T-cell (primary cell): Measurements from ENCODE around the gene CDK5R2. TPM values are rescaled to one million over a fixed set of nuclear protein-coding genes. Genes with fewer than 3 reads are reported as not detected.

Experiments used
- ATAC-seq, 4 experiments: fragments of 200-7000 bp in 3 of 4; fragments of 150-1000 bp in 1 of 4; cut with Tn5 transposase; replicated peaks in 1 of 4; 1 replicate in 3 of 4; 2 replicates in 1 of 4; pipeline ENCODE4 v1.10.0; 2021; ENCODE audit warnings: moderate library complexity in 3 of 4, mild to moderate bottlenecking in 2 of 4, moderate number of reproducible peaks in 1 of 4
- CTCF ChIA-PET, 2 donors: fragments of 300-600 bp; sonication (Branson Sonifier 250); formaldehyde crosslinking; loops; one replicate each; lab custom pipeline; 2022; ENCODE audit warnings: antibody characterized with exemption in 2 of 2; lab: Charles Lee
- POLR2A ChIA-PET, 2 donors: fragments of 300-600 bp; sonication (Branson Sonifier 250); formaldehyde crosslinking; loops; one replicate each; lab custom pipeline; 2022; ENCODE audit warnings: antibody characterized with exemption in 2 of 2; lab: Charles Lee
- DNase-seq, 35 experiments: peaks; one replicate each; pipeline versions ENCODE4 v3.0.0 to v3.0.0-alpha.2; 2013 to 2023
- H3K27ac ChIP-seq: one replicate; pipeline ENCODE4 v1.5.1; 2013; ENCODE audit warnings: low read length
- H3K27me3 ChIP-seq, 2 experiments: replicated peaks in 1 of 2; 1 replicate in 1 of 2; 2 replicates in 1 of 2; pipeline versions ENCODE4 v1.6.1 to v1.7.0; 2013; ENCODE audit warnings: low read length in 1 of 2, mixed read lengths in 1 of 2; ENCODE audit not compliant: control insufficient read depth in 2 of 2, insufficient read depth in 2 of 2; ENCODE audit errors: extremely low read depth in 1 of 2
- H3K36me3 ChIP-seq, 2 donors: 1 replicate in 1 of 2; 2 replicates in 1 of 2; pipeline versions ENCODE4 v1.6.1 to v1.7.0; 2013; ENCODE audit warnings: low read length in 1 of 2; ENCODE audit not compliant: control insufficient read depth in 2 of 2, insufficient read depth in 1 of 2; ENCODE audit errors: extremely low read depth in 1 of 2
- H3K4me1 ChIP-seq, 2 experiments: 1 replicate in 1 of 2; 2 replicates in 1 of 2; pipeline versions ENCODE4 v1.6.1 to v1.7.0; 2013; ENCODE audit warnings: low read length in 2 of 2, mixed read lengths in 1 of 2; ENCODE audit not compliant: insufficient read depth in 2 of 2, control insufficient read depth in 1 of 2; ENCODE audit errors: extremely low read depth in 1 of 2
- H3K4me3 ChIP-seq, 2 donors: 1 replicate in 1 of 2; 2 replicates in 1 of 2; pipeline versions ENCODE4 v1.5.1 to v1.7.0; 2013; ENCODE audit warnings: mild to moderate bottlenecking in 2 of 2, low read length in 1 of 2, moderate library complexity in 1 of 2; ENCODE audit not compliant: control insufficient read depth in 1 of 2; ENCODE audit errors: extremely low read depth in 1 of 2
- H3K9me3 ChIP-seq: 2 replicates; pipeline ENCODE4 v1.7.0; 2013
- H3K27ac Mint-ChIP-seq, 2 donors: one replicate each; pipeline ENCODE4 v1.8.0; 2020 to 2021; ENCODE audit warnings: mild to moderate bottlenecking in 2 of 2, mixed read lengths in 2 of 2
- H3K27me3 Mint-ChIP-seq, 2 donors: one replicate each; pipeline ENCODE4 v1.8.0; 2021 to 2022; ENCODE audit warnings: mixed read lengths in 2 of 2
- H3K36me3 Mint-ChIP-seq: one replicate; pipeline ENCODE4 v1.8.0; 2021; ENCODE audit warnings: mixed read lengths
- H3K4me1 Mint-ChIP-seq, 3 donors: one replicate each; pipeline ENCODE4 v1.8.0; 2020 to 2022; ENCODE audit warnings: mixed read lengths in 3 of 3, mild to moderate bottlenecking in 1 of 3
- H3K4me3 Mint-ChIP-seq, 3 donors: one replicate each; pipeline ENCODE4 v1.8.0; 2020 to 2022; ENCODE audit warnings: mild to moderate bottlenecking in 3 of 3, mixed read lengths in 3 of 3, moderate library complexity in 3 of 3
- H3K9me3 Mint-ChIP-seq, 3 donors: one replicate each; pipeline ENCODE4 v1.8.0; 2020 to 2022; ENCODE audit warnings: mixed read lengths in 3 of 3
- WGBS: methylation state at CpG from one replicate; pipeline ENCODE4 v1.1.5; 2013; ENCODE audit warnings: missing lambda C conversion rate; ENCODE audit not compliant: insufficient coverage; 5-methylcytosine and 5-hydroxymethylcytosine counted together
- total RNA-seq, 35 experiments: library from RNA in 6 of 35; stranded (reverse) in 6 of 35; fragments of 120-200 nt in 1 of 35; gene quantifications; one replicate each; pipeline versions ENCODE4 v1.2.1 to v1.2.4 and lab custom pipeline; 2013 to 2026

CDK5R2 gene
- total RNA-seq, 5 donors from 2014 or later (not counting 1 experiment from before 2014, with no cell fraction given), result not detected

DNA sequence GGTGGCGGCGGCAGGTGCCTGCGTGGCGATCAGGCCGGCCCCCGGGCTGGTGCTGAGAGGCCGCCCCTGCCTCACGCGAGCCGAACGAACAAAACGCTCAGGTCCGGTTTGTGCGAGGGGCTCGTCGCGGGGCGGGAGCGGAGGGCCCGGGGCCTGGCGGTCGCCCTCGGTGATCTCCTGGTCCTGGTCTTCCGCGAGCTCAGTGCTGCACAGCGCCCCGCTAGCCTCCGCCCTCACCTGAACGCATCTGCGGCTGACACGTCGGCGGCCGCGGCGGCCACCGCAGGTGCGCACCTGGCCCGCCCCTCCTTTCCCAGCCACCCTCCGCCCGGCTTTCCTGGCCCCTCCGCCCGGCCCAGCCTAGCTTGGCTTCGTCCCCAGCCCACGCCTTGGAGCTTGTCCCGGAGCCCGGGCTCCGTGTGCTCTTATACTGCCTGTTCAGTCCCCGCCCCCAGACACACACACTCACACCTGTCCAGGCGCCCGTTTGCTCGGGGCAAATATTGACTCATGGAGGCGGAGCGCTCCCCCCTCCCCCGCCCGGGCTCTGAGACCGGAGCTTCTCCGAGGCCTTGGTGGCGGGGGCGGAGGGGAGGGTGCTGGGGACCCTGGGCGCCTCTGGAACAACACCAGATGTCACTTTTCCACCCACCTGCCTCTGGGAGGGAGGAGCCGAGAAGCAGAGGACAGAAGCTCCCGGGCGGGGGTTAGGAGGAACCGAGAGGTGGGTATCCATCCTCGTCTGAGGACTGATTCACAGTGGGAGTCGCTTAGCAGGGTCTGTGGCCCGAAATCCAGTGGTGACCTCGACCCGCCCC is 42.3 kb downstream of the CDK5R2 start:
- Mint-ChIP-seq H3K4me3 (peak overlapping the region in 2 of 3 donors; percentile 39 to 72), H3K27me3 (peaks cover 57 to 73% of the 10 kb centered on the region in 2 donors), H3K4me1 (peaks cover 10 to 22% (median 18%) of the 10 kb centered on the region in 3 donors), H3K27ac (no peak overlapping the region), H3K9me3 (no peaks in the 10 kb centered on the region), H3K36me3 (no peaks in the 10 kb centered on the region)
- no peaks in the 10 kb centered on the region for H3K9me3 ChIP-seq
- H3K36me3 ChIP-seq, result no peaks in the 10 kb centered on the region
- ChIA-PET POLR2A (no interaction called here), CTCF (interaction anchor here (0.6 to 1.4 kb wide), 3 partner anchors 20 to 453 kb away, joined by 3 read pairs; no protein-coding TSS in a partner anchor)
- 4% methylated on average over 48 of the region's 70 CpGs for WGBS
- H3K27ac ChIP-seq, result no peak overlapping the region
- DNase-seq (peak in 1 of 35 experiments; percentile 31), ATAC-seq (peak; percentile 19 to 46 (median 40))
- peaks cover 3 to 30% of the 10 kb centered on the region in 2 experiments for H3K4me1 ChIP-seq
- H3K27me3 ChIP-seq, result peaks cover 10 to 96% of the 10 kb centered on the region in 2 experiments
- peak overlapping the region; percentile 12 to 49 for H3K4me3 ChIP-seq

DNA sequence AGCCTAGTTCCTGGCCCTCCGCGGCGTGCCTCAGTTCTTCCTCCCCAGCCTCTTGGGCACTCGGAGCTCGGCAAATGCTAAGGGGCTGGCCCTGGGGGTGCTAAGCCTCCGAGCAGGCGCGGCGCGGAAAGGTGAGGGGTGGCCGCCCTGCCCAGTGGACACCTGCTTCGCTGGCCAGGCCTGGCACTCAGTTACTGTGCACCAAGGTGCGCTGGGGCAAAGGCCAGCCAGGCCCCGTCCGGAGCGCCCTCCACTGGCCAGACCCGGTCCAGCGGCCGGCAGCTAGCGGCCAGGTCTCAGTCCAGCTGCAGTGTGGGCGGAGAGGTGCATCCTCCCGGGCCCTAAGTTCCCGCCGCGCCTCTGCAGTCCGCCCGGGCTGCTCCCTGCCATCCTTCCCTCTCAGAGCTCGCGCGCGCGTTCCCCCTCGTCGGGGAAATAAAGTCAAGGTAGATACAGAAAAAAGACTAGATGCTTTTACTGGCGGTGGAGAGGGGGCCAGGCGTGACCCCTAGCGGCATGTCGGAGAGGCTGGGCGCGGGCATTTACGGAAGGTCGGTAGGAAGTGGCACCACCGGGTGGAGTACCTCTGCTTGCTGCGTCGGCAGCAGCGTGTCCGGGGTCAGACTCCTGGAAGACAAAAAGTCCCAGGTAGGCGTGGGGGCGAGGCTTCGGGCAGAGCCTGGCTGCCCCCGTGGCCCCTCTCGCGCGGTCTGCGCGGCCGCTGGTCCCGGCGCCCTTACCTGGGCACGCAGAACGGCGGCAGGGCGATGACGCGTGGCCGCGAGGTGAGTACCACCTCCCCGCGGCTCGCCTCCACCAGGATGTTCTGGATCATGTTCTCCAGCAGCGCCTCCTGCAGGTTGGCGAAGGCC is 43.2 kb downstream of the CDK5R2 start:
- WGBS, result 5% methylated on average over 65 of the region's 72 CpGs
- Mint-ChIP-seq H3K36me3 (no peaks in the 10 kb centered on the region), H3K27me3 (peaks cover 56 to 74% of the 10 kb centered on the region in 2 donors), H3K9me3 (no peaks in the 10 kb centered on the region), H3K4me3 (peak overlapping the region; percentile 58 to 72 (median 65)), H3K4me1 (peaks cover 10 to 22% (median 18%) of the 10 kb centered on the region in 3 donors), H3K27ac (no peak overlapping the region)
- Histone ChIP-seq H3K27ac (no peak overlapping the region), H3K9me3 (no peaks in the 10 kb centered on the region), H3K4me1 (peaks cover 3 to 30% of the 10 kb centered on the region in 2 experiments), H3K4me3 (peak overlapping the region; percentile 12 to 41), H3K27me3 (peaks cover 9 to 94% of the 10 kb centered on the region in 2 experiments), H3K36me3 (no peaks in the 10 kb centered on the region)
- POLR2A ChIA-PET, result no interaction called here
- CTCF ChIA-PET, result interaction anchor here (0.6 to 1.4 kb wide), 3 partner anchors 21 to 452 kb away, joined by 3 read pairs; no protein-coding TSS in a partner anchor
- peak; percentile 31 to 72 (median 44) for ATAC-seq
- peak in 27 of 35 experiments; percentile 21 to 61 (median 35) for DNase-seq

DNA sequence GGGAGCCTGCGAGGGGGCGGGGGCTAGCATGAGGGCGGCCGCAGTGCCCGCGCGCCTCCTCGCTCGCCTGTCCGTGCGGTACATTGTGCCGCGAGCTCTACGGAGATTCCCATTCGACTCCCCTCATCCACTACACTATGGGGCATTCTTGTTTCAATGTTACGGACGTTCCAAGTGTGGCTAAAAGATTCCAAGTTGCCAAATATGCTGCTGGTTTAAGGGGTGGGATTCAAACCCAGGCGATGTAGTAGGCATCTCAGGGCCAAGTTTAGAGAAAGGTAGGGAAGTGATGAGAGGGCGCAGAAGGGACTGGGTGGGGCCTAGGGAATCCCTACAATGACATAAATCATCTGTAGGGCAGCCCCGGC is 43.8 kb downstream of the CDK5R2 start:
- ATAC-seq (no peak), DNase-seq (no peak)
- Histone ChIP-seq H3K4me1 (peaks cover 3 to 30% of the 10 kb centered on the region in 2 experiments), H3K27ac (no peak overlapping the region), H3K4me3 (no peak overlapping the region), H3K9me3 (no peaks in the 10 kb centered on the region), H3K36me3 (no peaks in the 10 kb centered on the region), H3K27me3 (peaks cover 9 to 93% of the 10 kb centered on the region in 2 experiments)
- H3K9me3 Mint-ChIP-seq, result no peaks in the 10 kb centered on the region
- POLR2A ChIA-PET, result no interaction called here
- H3K4me1 Mint-ChIP-seq, result peaks cover 10 to 22% (median 18%) of the 10 kb centered on the region in 3 donors
- CTCF ChIA-PET, result interaction anchor here in 1 of 2 donors (0.9 kb wide), 1 partner anchor 9 kb away, joined by 3 read pairs; no protein-coding TSS in a partner anchor
- 4% methylated on average over 15 of the region's 20 CpGs for WGBS
- no peak overlapping the region for H3K27ac Mint-ChIP-seq
- no peaks in the 10 kb centered on the region for H3K36me3 Mint-ChIP-seq
- peaks cover 54 to 72% of the 10 kb centered on the region in 2 donors for H3K27me3 Mint-ChIP-seq
- peak overlapping the region; percentile 2 to 72 (median 11) for H3K4me3 Mint-ChIP-seq

DNA sequence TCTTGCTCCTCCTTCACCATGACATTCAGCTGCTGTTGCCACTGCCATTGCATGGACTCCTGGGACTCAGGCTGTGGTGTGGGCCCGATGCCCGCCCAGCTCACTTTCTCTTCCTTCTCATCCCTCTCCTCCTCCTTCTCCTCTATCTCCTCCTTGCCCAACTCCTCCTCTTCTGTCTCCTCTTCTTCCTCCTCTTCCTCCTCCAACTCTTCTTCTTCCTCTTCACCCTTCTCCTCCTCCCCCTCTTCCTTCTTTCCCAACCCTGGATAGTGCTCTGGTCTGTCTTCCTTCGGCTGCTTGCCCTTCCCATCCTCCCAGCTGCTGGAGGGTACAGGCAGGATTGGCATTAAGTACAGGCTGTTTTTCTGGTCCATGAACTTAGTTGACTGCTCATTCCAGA is 44.5 kb downstream of the CDK5R2 start:
- Histone ChIP-seq H3K27me3 (peaks cover 9 to 94% of the 10 kb centered on the region in 2 experiments), H3K9me3 (no peaks in the 10 kb centered on the region), H3K27ac (no peak overlapping the region), H3K4me3 (no peak overlapping the region), H3K36me3 (no peaks in the 10 kb centered on the region), H3K4me1 (peaks cover 3 to 30% of the 10 kb centered on the region in 2 experiments)
- Mint-ChIP-seq H3K4me3 (peak overlapping the region in 2 of 3 donors; percentile 2 to 72), H3K4me1 (peaks cover 10 to 22% (median 18%) of the 10 kb centered on the region in 3 donors), H3K27ac (no peak overlapping the region), H3K9me3 (no peaks in the 10 kb centered on the region), H3K36me3 (no peaks in the 10 kb centered on the region), H3K27me3 (peaks cover 49 to 71% of the 10 kb centered on the region in 2 donors)
- DNase-seq, result no peak
- ATAC-seq, result no peak
- 100% methylated on average over 2 of the region's 3 CpGs for WGBS
- ChIA-PET CTCF (interaction anchor here in 1 of 2 donors (0.9 kb wide), 1 partner anchor 10 kb away, joined by 3 read pairs; no protein-coding TSS in a partner anchor), POLR2A (no interaction called here)

DNA sequence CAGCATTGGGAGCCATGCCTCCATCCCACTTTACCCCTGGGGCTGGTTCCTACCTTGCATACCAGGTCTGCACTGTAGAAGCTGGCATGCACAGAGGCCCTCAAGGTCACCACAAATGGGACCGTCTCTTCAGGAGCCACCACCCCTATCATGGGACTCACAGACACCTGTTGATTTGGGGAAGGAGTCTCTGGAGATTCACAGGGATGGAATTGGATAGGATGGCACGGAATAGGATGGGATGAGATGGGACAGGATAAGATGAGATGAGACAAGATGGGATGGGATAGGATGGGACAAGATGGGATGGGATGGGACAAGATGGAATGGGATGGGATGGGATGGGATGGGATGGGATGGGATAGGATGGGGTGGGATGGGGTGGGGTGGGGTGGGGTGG is 49.8 kb downstream of the CDK5R2 start:
- POLR2A ChIA-PET, result no interaction called here
- H3K27me3 ChIP-seq, result peaks cover 6 to 76% of the 10 kb centered on the region in 2 experiments
- H3K9me3 ChIP-seq, result no peaks in the 10 kb centered on the region
- no peaks in the 10 kb centered on the region for H3K36me3 ChIP-seq
- Mint-ChIP-seq H3K4me1 (peaks cover 0 to 2% (median 0%) of the 10 kb centered on the region in 3 donors), H3K4me3 (no peak overlapping the region), H3K27ac (no peak overlapping the region), H3K27me3 (peaks cover 42 to 66% of the 10 kb centered on the region in 2 donors), H3K9me3 (no peaks in the 10 kb centered on the region), H3K36me3 (no peaks in the 10 kb centered on the region)
- no peak overlapping the region for H3K4me3 ChIP-seq
- CTCF ChIA-PET, result interaction anchor here in 1 of 2 donors (0.5 kb wide), 1 partner anchor 1322 kb away, joined by 15 read pairs; no protein-coding TSS in a partner anchor
- DNase-seq (no peak), ATAC-seq (no peak)
- H3K27ac ChIP-seq, result no peak overlapping the region
- no peaks in the 10 kb centered on the region for H3K4me1 ChIP-seq
- no CpG with 5 or more reads among the region's 2 CpGs for WGBS
